GM18508 (cell line): ENCODE measurements around the gene OR10K2.
"Not testable (repeated sequence)": the region's sequence is repeated elsewhere in the genome, so short reads cannot be mapped to it uniquely, and the experiment has no call there.

Experiments
- ATAC-seq: cut with Tn5 transposase; IDR thresholded peaks from one replicate; pipeline ENCODE4 v1.9.1; 2021; ENCODE audit warnings: moderate number of reproducible peaks; ENCODE audit not compliant: insufficient read depth, unreplicated experiment

The OR10K2 gene, protein sequence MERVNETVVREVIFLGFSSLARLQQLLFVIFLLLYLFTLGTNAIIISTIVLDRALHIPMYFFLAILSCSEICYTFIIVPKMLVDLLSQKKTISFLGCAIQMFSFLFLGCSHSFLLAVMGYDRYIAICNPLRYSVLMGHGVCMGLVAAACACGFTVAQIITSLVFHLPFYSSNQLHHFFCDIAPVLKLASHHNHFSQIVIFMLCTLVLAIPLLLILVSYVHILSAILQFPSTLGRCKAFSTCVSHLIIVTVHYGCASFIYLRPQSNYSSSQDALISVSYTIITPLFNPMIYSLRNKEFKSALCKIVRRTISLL

DNA sequence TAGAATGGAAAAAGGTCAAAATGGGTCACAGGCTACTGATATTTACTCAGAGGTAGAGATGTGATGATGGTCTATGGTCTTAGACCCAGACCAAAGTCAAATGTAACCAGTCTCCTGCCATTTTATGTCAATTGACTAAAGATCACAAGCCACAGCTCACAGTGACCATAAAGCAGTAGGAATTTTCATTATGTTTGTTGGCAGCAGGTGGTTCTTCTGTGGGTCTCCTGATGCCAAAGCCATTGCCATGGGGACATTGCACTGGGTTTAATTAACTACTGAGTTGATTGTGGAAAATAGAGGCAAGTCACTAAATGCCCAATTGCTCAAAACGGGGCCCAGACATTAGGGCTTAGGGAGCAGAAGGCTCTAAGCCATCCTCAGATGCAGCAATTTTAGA lies at the start of gene OR10K2:
Gene OR10K2, minus strand, starts transcription at position 101 of the 400 bp plus-strand sequence. CDS start 5,371 bp downstream, outside the sequence.
- no peak for ATAC-seq

DNA sequence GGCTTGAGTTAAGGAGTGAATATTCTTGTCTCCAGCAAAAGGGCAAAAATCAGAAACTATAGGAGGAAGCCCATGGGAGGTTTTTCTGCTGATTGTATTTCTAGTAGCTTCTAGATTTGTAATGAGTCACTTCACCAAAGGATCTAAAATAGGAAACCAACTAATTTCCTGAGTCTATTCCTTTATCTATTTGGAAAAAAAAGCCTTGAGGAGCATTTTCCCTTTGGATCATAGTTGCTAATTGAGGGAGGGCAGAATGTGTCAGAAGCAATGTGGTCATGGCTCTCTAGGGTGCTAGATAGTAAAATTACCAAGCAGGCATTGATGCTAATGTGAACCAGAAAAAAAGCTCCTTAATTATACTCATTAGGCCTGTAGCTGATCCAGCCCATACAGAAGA lies 45.9 kb upstream of the OR10K2 start, which contains the start of gene OR10R2:
Gene OR10R2, plus strand, starts transcription at position 301 of the 400 bp plus-strand sequence. CDS start 106 bp downstream, outside the sequence.
- ATAC-seq, result no peak

DNA sequence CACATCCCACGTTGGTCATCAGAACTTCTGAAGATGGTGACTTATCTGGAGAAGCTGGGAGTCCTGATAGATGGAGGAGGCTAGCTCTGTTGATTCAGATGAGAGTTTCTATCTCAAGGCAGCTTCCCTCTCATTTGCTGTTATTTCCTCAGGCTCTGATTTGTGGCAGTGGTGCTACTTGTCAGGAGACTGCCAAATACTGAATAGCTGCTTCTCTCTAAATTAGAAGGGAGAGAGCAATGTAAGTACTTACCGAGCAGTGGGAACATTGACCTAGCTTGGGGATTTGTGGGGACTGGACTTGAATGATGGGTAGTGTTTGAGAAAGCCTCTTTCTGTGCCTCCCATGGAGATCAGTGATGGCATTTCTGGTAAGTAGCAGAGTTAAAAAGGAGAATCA lies 35.5 kb upstream of the OR10K2 start, which contains the start of gene OR10K1:
Gene OR10K1, plus strand, starts transcription at position 301 of the 400 bp plus-strand sequence. CDS start 3,728 bp downstream, outside the sequence.
- ATAC-seq, result no peak

DNA sequence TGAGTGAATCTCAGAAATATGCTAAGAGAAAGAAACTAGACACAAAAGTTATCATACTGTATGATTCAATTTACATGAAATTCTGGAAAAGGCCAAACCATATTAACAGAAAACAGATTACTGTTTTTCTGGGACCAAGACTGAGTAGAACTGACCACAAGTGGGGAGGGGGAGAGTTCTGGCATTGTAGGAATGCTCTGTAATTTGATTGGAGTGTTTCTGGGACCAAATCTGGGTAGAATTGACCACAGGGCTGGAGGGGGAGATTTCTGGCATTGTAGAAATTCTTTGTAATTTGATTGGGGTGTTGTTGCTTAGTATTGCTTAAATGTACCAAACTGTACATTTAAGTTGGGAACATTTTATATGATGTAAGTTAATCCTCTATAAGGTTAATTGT lies 32.2 kb upstream of the OR10K2 start:
- no peak for ATAC-seq

DNA sequence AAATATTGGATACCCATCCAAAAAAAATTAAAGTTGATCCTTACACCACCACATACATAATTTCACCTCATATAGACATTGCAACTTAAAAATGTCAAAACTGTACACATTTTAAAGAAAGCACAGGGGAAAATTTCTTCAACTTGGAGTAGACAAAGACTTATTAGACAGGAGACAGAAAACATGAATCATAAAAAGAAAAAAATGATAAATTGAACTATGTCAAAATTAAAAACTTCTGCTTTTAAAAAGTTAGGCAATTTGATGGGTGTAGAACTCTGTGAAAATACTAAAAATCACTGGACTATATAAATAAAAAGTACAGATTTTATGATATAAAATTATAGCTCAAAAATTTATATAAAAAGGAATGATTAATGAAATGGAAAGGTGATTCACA lies 31.2 kb upstream of the OR10K2 start:
- ATAC-seq, result no peak

DNA sequence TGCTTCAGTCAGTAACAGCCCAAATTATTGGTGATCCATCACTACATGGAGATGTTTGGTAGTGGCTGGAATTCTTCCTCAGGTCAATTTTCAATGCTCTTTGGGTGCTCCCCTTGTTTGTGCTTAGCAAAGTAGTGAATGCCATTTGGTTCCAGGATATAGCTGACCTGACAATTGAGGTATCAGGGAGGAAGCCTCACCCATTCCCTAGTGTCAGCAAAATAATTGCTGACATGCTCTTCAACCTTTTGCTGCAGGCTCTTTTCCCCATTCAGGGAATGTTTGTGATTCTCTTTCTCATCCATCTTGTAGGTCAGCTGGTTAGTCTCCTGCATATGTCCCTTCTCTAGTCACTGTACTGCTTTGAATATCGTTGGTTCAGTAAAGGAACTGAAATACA lies 28.5 kb upstream of the OR10K2 start:
- ATAC-seq, result no peak

DNA sequence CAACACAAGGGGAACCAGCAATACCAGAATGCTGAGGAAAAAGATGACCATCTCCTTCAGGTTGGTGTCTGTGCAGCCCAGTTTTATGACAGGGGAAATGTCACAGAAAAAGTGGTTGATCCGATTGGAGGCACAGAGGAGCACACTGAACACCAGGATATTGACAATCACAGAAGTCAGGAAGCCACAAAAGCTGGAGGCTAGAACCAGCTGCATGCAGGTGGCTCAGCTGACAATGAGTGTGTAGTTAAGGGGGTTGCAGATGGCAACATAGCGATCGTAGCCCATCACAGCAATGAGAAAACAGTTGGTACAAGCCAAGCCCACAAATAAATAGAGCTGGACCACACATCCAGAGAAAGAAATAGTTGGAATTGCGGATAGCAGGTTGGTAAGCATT lies 19.3 kb upstream of the OR10K2 start:
- no peak for ATAC-seq

DNA sequence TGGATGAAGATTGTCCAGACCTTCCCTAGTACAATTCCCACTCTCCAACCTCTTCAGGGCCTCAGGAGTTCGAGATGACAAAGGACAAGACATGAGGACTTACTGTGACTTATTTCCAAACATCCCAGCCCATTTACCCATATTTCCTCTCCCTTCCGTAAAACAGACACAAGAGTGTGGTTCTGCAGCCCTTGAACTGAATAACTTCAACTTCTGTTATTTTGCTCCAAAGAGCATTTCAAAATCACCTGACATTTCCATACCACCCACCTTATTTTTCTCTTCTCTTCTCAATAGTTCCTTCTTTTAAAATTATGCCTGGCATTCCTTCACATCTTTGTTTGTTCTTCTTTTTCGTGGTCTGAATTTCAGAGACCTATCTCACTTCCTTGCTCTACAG lies 8.7 kb upstream of the OR10K2 start:
- ATAC-seq, result no peak

DNA sequence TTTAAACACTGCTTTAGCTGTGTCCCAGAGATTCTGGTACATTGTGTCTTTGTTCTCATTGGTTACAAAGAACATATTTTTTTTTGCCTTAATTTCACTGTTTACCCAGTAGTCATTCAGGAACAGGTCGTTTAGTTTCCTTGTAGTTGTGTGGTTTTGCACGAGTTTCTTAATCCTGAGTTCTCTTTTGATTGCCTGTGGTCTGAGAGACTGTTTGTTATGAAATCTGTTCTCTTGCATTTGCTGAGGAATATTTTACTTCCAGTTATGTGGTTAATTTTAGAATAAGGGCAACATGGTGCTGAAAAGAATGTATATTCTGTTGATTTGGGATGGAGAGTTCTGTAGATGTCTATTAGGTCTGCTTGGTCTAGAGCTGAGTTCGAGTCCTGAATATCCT lies 4.1 kb upstream of the OR10K2 start:
- not testable (repeated sequence) for ATAC-seq

DNA sequence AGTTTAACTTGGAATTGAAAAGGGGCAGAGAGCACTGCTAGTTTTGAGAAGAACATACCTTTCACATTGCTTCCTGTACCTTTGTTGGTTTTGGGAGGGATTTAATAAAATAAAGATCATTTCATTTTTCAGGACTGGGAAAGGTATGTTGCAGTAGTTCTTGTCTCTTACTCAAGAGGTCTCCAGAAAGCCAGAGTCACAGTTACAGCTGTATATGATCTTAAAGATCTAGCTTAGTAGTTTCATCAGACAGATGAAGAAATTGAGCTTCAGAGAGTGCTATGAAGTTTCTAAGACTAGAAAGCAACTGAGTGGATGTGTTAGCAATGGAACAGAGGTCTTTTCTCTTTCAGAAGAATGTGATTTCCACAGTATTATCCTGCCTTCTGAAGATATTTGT lies 1.0 kb downstream of the OR10K2 start:
- no peak for ATAC-seq

DNA sequence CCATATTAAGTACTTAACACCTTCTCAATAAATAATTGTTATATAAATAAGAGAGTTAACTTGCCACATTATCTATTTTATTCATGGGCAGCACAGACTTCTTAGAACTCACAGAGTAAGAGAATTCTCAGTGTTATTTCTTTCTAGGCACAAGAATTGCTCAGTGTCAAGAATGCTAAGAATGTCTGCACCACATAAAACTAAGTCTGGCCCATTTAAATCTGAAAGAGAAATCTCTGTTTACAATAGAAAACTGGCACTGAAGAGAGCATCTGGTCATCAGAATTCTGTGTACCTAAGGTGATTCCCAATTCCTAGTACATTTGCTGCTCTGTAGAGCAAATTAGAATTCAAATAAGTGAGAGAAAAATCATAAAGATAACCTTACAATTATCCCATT lies 3.8 kb downstream of the OR10K2 start:
- no peak for ATAC-seq

DNA sequence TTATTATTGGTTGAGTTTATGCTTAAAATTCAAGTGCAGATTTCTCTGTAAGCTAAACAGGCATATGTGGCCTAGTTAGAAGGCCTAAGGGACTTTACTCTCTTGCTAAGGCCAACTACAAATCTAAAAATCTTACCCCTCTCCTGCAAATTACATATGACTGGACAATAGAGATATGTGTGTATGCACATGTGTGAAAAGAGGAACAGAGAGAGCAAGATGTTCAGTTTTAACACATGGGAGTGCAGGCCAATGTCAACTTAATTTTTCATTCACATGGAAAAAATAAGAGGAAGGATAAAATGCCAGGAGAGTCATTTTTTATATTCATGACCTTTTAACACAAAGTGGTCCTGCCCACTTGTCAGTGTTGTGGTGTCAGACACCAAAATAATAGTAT lies 8.5 kb downstream of the OR10K2 start:
- ATAC-seq, result no peak

DNA sequence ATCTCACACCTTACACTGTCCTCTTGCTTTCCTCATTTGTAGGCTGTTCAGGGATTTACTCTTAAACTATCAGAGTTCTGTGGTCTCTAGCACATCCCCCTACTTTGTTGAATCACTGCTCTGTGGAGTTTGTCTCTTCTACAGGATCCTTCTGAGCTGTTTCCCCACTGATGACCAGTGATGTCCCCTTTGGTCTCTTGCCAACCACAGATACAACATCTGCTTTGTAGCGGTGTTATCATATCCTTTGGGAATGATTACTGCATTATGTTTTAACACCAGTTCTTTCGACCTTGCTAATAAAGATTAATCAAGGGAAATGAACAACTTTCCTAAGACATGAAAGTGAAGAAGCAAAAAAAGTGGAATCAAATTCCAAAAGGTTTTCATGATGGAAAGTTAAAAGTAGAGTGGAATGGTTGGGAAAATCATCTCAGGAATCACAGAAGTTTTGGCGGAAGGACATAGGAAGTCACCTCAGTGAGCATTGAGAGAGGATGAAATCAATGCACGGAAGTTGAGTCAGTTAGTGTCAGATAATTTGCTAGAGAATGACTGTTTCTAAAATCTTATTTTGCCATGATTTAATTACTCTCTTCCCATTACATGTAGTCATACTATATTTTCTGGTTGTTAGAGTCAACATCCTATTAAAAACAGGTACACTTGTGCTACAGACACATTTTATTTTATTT lies 11.2 kb downstream of the OR10K2 start:
- ATAC-seq, result no peak

DNA sequence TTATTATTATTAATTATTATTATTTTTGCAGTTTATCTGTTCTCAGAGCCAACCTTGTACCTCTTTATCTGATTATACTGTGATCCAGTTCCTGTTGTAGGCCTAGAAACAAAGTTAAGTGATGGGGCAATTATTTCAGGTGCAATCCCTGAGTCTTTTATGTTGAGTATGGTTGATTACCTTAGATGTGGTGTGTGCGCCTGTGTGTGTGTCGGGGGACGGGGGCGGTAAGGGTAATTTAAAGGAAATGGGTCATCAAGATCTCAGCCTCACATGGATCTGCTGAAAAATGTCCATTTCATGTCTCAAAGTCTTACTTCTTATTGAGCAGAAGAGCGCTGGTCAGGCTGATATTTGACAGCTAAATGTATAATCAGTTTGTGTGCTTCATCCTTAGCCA lies 18.9 kb downstream of the OR10K2 start:
- ATAC-seq, result no peak

DNA sequence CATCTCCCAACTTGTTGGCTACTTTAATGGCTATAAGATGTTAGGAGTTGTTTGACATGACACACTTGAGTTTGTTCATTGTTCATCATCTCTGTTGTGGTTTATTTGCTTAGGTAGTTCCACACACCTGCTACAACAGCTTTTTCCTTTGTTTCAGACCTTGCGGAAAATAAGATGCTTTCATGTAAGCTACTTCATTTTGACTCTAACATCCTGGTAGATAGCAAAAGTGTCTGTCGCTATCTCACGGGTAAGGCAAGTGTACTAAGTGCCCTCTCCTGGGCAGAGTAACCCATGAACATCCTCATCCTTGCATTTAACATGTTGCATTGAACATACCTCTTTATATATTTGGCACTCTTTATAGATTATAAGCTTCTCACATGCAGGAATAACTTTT lies 25.2 kb downstream of the OR10K2 start:
- ATAC-seq, result no peak

DNA sequence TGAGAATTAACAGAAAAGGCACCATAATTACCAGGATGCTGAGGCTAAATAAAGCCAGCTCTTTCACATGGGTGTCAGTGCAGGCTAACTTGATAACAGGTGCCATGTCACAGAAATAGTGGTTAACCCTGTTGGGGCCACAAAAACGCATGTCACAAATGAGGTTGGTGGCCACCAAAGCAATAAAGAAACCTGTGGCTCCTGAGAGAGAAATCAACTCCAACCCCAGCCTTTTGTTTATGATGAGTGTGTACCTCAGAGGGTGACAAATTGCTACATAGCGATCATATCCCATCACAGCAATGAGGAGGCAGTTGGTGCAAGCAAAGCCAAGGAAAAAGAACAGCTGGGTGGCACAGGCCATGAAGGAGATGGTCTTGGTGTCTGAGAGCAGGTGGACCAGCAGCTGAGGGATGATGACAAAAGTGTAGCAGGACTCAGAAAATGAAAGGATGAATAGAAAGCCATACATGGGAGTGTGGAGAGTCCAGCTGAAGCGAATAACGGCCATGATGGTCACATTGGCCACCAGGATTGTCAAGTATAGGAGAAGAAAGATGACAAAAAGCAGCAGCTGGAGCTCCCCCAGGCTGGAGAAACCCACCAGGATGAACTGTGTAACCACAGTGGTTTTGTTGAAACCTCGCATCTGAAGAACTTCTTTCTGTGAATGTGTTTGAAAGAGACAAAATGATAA lies 27.1 kb downstream of the OR10K2 start, which contains the start of gene OR10T2:
Gene OR10T2, minus strand, starts transcription at position 649 of the 697 bp plus-strand sequence. Its CDS starts 0 bp downstream, at position 649.
- no peak for ATAC-seq

DNA sequence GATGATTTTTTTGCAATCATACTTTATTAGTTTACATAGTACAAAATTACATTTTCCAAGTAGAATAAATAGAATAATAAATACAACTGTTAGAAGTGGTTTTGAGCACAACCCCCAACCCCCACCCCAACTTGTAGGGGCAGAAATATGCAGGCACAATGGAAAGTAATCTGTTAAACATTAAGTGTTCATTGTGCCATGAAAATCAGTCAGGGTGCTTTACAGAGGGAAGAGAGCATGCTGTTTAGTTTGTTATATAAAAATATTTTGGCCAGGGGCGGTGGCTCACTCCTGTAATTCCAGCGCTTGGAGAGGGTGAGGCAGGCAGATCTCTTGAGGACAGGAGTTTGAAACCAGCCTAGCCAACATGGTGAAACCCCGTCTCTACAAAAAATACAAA lies 29.4 kb downstream of the OR10K2 start:
- ATAC-seq, result no peak

DNA sequence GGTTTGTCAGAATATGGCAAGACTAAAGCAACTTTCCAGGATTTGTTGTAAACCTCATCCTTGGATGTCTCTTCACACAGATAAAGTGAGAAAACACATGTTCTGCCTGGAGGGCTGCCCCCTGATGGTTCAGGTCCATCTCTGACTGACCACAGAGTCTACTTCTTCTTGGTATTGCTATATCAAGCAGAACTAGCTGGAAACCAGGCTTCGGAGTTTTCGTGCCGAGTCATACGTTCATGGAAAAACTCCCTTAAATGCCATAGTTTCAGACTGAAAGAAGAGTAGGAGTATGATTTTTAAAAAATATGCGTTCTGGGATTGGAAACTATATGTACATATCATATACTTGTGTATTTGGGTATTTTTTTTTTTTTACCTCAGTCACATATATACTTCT lies 32.6 kb downstream of the OR10K2 start:
- ATAC-seq, result no peak

DNA sequence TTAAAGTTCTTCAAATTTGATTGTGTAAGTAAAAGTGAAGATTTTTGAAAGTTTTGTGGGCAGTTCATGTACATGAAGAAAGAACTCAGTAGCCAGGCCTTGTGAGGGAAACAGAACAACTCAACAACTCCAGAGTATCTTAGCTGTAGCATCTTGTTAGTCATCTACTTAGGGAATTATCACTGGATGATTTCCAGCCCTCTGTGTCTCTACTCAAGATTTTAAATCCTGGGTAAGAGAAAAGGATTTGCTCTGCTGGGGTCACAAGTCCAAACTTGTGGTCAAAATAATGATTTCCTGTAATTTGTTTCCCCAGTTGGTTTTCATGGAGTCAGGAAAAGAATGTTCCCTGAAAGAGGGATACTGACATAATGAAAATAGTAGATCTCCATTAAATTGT lies 34.9 kb downstream of the OR10K2 start:
- ATAC-seq, result no peak

DNA sequence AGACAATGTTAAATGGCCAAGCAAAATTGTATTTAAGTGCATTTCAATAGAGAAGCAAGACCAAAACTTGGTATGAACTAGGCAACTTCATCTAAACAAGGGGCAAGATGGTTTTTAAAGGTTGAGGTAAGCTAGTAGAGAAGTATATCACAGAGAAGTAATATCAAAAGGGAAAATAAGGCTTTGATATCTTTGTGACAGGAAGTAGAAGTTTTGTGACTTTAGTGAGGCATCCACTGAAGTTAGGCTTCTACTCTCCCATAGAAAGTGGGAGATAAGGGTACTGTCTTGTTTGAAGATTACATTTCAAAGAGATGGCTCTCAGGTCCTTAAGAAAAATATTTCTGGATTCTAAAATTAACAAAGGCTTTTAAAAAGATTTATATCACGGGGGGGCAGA lies 35.7 kb downstream of the OR10K2 start:
- no peak for ATAC-seq

DNA sequence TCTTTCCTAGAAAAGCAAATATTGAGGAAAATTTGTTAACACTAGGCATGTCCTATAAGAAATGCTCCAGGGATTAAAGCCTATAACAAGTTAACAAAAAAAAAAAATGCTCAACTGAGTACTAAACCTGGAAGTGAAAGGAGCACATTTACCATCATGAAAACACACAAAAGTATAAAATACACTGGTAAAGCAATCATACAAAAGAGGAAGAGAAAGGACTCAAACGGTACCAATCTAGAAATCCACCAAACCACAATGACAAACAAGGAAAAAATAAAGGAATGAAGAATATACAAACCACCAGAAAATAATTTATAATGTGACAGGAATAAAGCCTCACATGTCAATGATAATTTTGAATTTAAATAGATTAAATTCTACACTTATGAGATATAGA lies 51.2 kb downstream of the OR10K2 start:
- ATAC-seq, result no peak
